Measurements from ENCODE around the gene JAM2.

JAM2 gene

GRCh38 chr21:25757531-25757930 lies 118.5 kb downstream of the JAM2 start:
- no peak for DNase-seq (ENCODE audit: low read depth)
- no peak for TF ChIP-seq CTCF (IDR thresholded peaks at IDR 0.05; ENCODE audit: control insufficient read depth, insufficient read depth, low read depth, low read length, missing control alignments)

GRCh38 chr21:25759573-25759972 lies 120.5 kb downstream of the JAM2 start:
- no peak for DNase-seq (ENCODE audit: low read depth)
- H3K4me3 ChIP-seq (ENCODE audit: control insufficient read depth, low read depth, low read length) = no peak overlapping the region
- TF ChIP-seq CTCF (IDR thresholded peaks at IDR 0.05; ENCODE audit: control insufficient read depth, insufficient read depth, low read depth, low read length, missing control alignments) = no peak

More at GRCh38 chr21:25757531-25757930, 118.5 kb downstream of the JAM2 start:
- no peak overlapping the region for H3K4me3 ChIP-seq (ENCODE audit: control insufficient read depth, low read depth, low read length)

GRCh38 chr21:25760061-25760460 lies 121.0 kb downstream of the JAM2 start:
- DNase-seq (ENCODE audit: low read depth) = no peak
- no peak for TF ChIP-seq CTCF (IDR thresholded peaks at IDR 0.05; ENCODE audit: control insufficient read depth, insufficient read depth, low read depth, low read length, missing control alignments)

GRCh38 chr21:25760677-25761076 lies 121.6 kb downstream of the JAM2 start:
- DNase-seq (ENCODE audit: low read depth) = no peak
- no peak overlapping the region for H3K4me3 ChIP-seq (ENCODE audit: control insufficient read depth, low read depth, low read length)
- TF ChIP-seq CTCF (IDR thresholded peaks at IDR 0.05; ENCODE audit: control insufficient read depth, insufficient read depth, low read depth, low read length, missing control alignments) = no peak

More at GRCh38 chr21:25760061-25760460, 121.0 kb downstream of the JAM2 start:
- no peak overlapping the region for H3K4me3 ChIP-seq (ENCODE audit: control insufficient read depth, low read depth, low read length)

- TF ChIP-seq CTCF (IDR thresholded peaks at IDR 0.05; ENCODE audit: control insufficient read depth, insufficient read depth, low read depth, low read length, missing control alignments) = no peak
- no peak overlapping the region for H3K4me3 ChIP-seq (ENCODE audit: control insufficient read depth, low read depth, low read length)
- no peak for DNase-seq (ENCODE audit: low read depth)
Observed at GRCh38 chr21:25764065-25764464, 125.0 kb downstream of the JAM2 start.
